ACC112 (cell line): Measurements from ENCODE around the gene UPP1.

Experiments
- H2AFZ ChIP-seq: fragments of 200-600 bp; sonication (generic); one replicate; pipeline ENCODE4 v1.6.0; 2017; ENCODE audit warnings: antibody characterized with exemption, low read length; ENCODE audit not compliant: unreplicated experiment
- H3K27ac ChIP-seq: fragments of 200-600 bp; sonication (generic); 2 replicates; pipeline ENCODE4 v1.5.1; 2014; ENCODE audit warnings: low read depth, mild to moderate bottlenecking, antibody characterized with exemption, low read length, moderate library complexity
- H3K27me3 ChIP-seq: fragments of 200-600 bp; sonication (generic); 2 replicates; pipeline ENCODE4 v1.6.1; 2014; ENCODE audit warnings: mild to moderate bottlenecking, antibody characterized with exemption, low read length, moderate library complexity, mixed read lengths; ENCODE audit not compliant: insufficient read depth
- H3K36me3 ChIP-seq: fragments of 200-600 bp; sonication (generic); 2 replicates; pipeline ENCODE4 v1.6.1; 2016; ENCODE audit warnings: mild to moderate bottlenecking, antibody characterized with exemption, low read length, moderate library complexity, mixed read lengths; ENCODE audit not compliant: insufficient read depth
- H3K4me1 ChIP-seq: fragments of 200-600 bp; sonication (generic); one replicate; pipeline ENCODE4 v1.6.1; 2016; ENCODE audit warnings: low read length, mixed read lengths; ENCODE audit not compliant: insufficient read depth, unreplicated experiment, control insufficient read depth
- H3K4me3 ChIP-seq: fragments of 200-600 bp; sonication (generic); 2 replicates; pipeline ENCODE4 v1.5.1; 2014; ENCODE audit warnings: mild to moderate bottlenecking, low read depth, low read length
- H3K79me2 ChIP-seq: fragments of 200-600 bp; sonication (generic); one replicate; pipeline ENCODE4 v1.6.0; 2016; ENCODE audit warnings: low read length; ENCODE audit not compliant: control insufficient read depth, unreplicated experiment, insufficient read depth

Gene UPP1

DNA sequence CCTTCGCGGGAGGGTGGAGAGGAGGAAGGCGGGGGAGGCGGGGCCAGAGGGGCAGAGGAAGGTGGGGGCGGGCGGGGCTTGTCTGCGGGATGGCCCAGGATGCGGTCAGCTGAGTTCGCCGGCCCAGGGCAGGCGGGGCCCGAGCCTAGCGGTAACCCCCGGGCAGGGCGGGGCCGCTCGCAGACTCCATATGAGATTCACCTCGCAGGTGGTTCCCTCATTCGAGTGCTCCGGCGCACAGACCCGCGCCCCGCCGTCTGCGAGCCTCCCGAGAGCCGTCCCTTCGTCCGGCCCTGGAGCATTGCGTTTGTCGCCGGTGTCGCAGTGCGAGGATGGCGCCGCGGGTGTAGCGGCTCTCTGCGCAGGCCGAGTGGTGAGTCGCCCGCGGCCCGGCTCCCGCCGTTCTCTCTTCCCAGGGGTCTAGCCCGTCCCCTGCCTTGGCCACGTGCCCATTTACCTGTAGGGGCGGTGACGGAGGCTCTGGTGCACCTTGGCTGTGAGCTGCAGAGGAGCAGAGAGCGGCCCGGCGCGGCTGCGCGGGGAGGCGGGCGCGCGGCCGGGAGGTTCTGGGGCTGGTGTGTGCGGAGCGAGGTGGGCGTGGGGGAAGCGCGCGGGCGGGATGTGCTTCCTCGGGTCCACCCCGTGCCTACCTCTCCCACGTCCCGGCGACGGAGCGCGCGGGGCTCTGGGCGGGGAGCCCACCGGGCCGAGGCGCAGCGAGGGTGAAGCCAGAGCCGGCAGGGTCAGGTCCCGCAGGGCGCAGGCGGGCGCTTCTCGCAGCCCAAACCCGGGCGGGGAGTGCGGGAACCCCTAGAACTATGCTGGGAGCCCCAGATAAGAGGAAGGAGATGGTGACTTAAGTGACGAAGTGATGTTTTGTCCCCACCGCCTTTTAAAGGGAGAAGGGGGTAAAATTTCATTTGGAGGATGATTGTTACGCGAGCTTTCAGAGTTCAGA lies at the start of gene UPP1:
Gene UPP1 (plus strand): TSS at position 220 of the 958 bp plus-strand sequence. CDS start 5,519 bp downstream, outside the sequence.
- peaks cover 26% of the 10 kb centered on the region for H3K36me3 ChIP-seq
- no peaks in the 10 kb centered on the region for H3K27me3 ChIP-seq
- H3K4me3 ChIP-seq: peak within 1 kb of the TSS; percentile 90
- peak within 1 kb of the TSS; percentile 98 for H3K27ac ChIP-seq
- H3K79me2 ChIP-seq: peaks cover 21% of the 10 kb centered on the region
- H3K4me1 ChIP-seq: peaks cover 61% of the 10 kb centered on the region
- no peak within 1 kb of the TSS for H2AFZ ChIP-seq

DNA sequence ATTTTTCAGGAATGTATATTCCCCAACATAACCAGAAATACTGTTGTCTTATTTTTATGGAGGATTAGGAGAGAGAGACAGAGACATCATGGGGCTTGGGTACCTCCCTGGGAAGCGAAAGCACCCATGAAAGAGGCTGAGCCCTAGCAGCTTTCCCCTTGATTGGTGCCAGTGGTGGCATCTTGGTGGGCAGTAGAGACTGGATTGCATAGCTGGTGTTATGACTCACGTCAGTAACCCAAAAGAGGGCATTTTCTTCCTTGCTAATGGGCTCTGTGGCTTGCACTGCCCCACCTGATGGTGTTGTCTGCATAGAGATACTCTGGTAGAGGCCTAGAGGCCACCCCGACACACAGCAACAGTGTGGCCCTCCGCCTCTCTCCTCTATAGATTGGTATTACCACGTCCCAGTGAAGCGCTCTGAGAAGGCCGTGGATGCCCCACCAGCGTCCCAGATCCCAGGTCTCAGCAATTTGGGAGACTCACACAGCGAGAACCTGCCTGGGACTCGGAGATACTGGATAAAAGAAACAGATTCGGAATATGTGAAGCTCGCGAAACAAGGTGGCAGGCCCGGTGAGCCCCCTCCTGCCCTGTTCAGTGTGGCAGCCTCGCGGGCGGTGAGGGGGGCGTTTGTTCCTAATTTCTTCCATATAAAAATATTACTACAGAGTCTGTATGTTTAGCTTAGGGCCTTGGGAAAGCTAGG lies 48.0 kb upstream of the UPP1 start:
- peaks cover 24% of the 10 kb centered on the region for H3K4me1 ChIP-seq
- H2AFZ ChIP-seq: no peak overlapping the region
- peak overlapping the region; percentile 87 for H3K27ac ChIP-seq
- no peaks in the 10 kb centered on the region for H3K79me2 ChIP-seq
- H3K4me3 ChIP-seq: no peak overlapping the region
- peaks cover 9% of the 10 kb centered on the region for H3K27me3 ChIP-seq
- no peaks in the 10 kb centered on the region for H3K36me3 ChIP-seq

DNA sequence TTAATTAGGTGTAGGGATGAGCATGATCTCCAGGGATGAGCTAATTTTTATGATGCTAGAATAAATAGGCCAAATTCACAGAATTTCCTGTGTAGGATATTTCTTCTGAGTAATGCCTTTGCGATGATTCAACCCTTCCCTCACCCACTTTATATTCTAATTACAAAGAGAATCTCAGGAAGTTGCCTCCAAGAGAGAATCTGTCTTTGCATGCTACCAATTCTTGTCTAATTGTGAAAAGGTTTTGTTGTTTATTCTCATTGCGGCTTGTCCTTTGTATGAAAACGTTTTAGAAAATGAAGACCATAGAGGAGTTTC lies 47.5 kb upstream of the UPP1 start:
- peaks cover 4% of the 10 kb centered on the region for H3K27me3 ChIP-seq
- H3K79me2 ChIP-seq: no peaks in the 10 kb centered on the region
- peak overlapping the region; percentile 87 for H3K27ac ChIP-seq
- peak overlapping the region; percentile 43; the same call in 1 of the 2 replicates for H3K4me3 ChIP-seq
- no peaks in the 10 kb centered on the region for H3K36me3 ChIP-seq
- H2AFZ ChIP-seq: no peak overlapping the region
- peaks cover 24% of the 10 kb centered on the region for H3K4me1 ChIP-seq

DNA sequence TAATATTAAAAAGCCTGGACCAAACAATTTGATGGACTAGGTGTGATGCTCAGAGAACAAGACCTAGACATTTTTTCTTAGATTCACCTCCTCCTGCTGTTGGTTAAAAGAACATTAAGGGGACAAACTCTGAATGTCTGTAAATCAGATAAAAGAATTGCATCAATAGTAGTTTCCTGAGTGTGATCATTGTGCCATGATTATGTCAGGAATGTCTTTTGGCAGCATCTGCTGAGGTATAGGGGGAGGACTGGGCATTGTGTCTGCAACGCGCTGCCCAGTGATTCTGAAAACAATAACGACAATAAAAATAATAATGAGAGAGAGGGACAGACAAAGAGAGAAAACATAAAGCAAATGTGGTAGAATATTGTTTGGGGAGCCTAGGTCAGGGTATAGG lies 46.8 kb upstream of the UPP1 start:
- no peak overlapping the region for H2AFZ ChIP-seq
- H3K4me3 ChIP-seq: 0 out of 2 replicates have a peak overlapping the region, but pooled peaks have one; percentile 43
- no peaks in the 10 kb centered on the region for H3K36me3 ChIP-seq
- H3K79me2 ChIP-seq: no peaks in the 10 kb centered on the region
- H3K4me1 ChIP-seq: peaks cover 24% of the 10 kb centered on the region
- no peaks in the 10 kb centered on the region for H3K27me3 ChIP-seq
- peak overlapping the region; percentile 87 for H3K27ac ChIP-seq

DNA sequence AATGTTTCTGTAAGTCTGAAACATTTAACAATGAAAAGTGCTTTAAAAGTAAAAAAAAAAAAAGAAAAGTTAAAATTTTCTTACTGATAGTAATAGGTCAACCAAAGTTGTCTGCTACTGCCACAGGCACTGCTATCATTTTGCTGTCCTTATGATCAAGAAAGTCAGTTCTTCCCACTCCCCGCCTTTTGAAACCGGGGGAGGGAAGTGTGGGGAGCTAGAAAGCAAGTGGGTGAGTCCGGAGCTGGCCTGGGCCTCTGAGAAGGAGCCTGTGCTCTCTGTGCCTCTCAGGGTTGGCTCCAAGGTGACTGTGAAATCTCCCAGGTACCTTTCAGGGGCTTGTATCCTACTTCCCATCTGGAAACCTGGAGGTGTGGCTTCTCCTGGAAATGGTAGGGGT lies 46.4 kb upstream of the UPP1 start:
- H3K4me1 ChIP-seq: peaks cover 24% of the 10 kb centered on the region
- H3K27me3 ChIP-seq: no peaks in the 10 kb centered on the region
- H2AFZ ChIP-seq: no peak overlapping the region
- no peaks in the 10 kb centered on the region for H3K36me3 ChIP-seq
- H3K79me2 ChIP-seq: no peaks in the 10 kb centered on the region
- H3K4me3 ChIP-seq: no peak overlapping the region
- peak overlapping the region; percentile 87 for H3K27ac ChIP-seq

DNA sequence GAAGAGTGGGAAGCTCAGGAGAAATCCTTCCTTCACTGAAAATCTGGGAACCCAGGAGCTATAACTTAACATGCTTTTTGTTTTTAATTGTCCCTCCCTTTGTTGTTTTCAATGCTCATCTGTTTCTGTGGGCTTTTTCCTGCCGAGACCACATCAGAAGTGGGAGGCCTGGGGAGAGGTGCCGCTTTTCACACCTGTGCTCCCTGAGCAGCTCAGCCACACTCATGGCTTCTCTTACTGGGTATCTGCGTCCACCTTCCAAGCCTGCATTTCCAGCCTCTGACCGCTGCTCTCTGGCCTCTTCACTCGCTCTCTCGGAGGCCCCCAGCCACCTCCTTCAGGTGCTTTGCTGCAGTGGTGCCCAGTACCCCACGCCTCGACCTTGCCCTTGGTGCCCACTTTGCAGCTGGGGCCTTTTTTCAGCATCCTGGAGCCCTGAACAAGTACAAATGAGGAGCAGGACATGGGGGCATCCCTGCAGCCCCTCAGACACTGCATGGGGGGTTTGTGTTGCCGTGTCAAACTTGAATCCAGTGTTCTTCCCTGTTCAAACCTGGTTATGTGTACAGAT lies 43.8 kb upstream of the UPP1 start:
- H2AFZ ChIP-seq: no peak overlapping the region
- H3K4me3 ChIP-seq: no peak overlapping the region
- H3K4me1 ChIP-seq: peaks cover 24% of the 10 kb centered on the region
- H3K79me2 ChIP-seq: no peaks in the 10 kb centered on the region
- no peaks in the 10 kb centered on the region for H3K36me3 ChIP-seq
- H3K27me3 ChIP-seq: no peaks in the 10 kb centered on the region
- no peak overlapping the region for H3K27ac ChIP-seq

DNA sequence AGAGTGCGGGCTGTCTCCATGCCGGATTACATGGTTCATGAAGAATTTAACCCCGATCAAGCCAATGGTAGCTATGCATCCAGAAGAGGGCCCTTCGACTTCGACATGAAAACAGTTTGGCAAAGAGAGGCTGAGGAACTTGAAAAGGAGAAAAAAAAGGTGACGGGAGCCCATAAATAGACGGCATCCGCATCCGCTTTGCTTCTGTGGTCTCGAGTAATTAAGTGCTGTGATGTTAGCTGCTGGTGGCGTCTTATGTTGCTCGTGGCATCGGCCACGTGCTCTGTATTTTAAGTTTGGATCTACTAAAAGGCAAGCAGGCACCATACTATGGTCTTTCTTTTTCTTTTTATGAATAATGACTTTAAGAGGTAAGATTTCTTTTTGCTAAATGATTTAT lies 42.6 kb upstream of the UPP1 start:
- H2AFZ ChIP-seq: no peak overlapping the region

DNA sequence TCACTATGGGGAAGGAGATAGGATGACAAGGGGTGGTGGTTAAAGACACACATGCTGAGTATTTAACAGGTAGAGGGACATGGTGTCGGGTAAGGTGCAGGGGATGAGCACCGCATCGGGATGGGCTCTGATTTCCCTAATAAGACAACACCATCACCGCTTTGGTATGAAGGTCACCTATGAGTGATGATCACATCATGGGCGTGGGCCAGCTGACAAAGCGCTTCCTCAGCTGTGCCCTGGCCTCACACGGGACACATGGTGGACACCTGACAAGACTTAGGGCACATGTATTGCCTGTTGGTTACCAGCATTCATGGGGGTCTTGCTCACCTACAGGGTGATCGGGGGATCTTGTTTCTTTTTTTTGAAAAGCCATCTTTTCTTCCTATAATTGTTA lies 41.0 kb upstream of the UPP1 start:
- Histone ChIP-seq H3K36me3 (no peaks in the 10 kb centered on the region), H3K4me1 (peaks cover 7% of the 10 kb centered on the region), H3K27me3 (no peaks in the 10 kb centered on the region), H3K4me3 (no peak overlapping the region), H3K27ac (no peak overlapping the region), H2AFZ (no peak overlapping the region), H3K79me2 (no peaks in the 10 kb centered on the region)

More for the DNA sequence above, 42.6 kb upstream of the UPP1 start:
- Histone ChIP-seq H3K36me3 (no peaks in the 10 kb centered on the region), H3K4me1 (peaks cover 14% of the 10 kb centered on the region), H3K27me3 (no peaks in the 10 kb centered on the region), H3K4me3 (no peak overlapping the region), H3K79me2 (no peaks in the 10 kb centered on the region), H3K27ac (no peak overlapping the region)

DNA sequence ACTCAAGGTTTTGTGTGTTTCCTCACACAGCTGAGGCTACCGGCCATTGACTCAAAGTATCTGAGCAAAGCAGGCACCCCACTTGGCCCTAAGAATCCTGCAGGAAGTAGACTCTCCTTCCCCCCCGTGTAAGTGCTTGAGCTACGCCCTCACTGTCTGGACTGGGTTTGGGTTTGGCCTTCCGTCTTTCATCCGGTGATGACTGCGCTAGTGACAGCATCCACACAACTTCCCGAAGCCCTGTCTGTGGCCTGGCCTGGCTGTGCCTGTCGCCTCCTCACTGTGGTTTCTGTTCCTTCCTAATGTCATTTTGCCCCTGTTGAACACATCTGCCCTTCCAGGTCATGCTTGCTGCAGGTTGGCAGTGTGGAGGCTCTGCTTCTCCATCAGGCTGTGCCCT lies 39.2 kb upstream of the UPP1 start:
- no peaks in the 10 kb centered on the region for H3K27me3 ChIP-seq
- H2AFZ ChIP-seq: no peak overlapping the region
- H3K36me3 ChIP-seq: no peaks in the 10 kb centered on the region
- H3K79me2 ChIP-seq: no peaks in the 10 kb centered on the region
- H3K4me3 ChIP-seq: no peak overlapping the region
- H3K27ac ChIP-seq: no peak overlapping the region
- H3K4me1 ChIP-seq: peaks cover 7% of the 10 kb centered on the region

DNA sequence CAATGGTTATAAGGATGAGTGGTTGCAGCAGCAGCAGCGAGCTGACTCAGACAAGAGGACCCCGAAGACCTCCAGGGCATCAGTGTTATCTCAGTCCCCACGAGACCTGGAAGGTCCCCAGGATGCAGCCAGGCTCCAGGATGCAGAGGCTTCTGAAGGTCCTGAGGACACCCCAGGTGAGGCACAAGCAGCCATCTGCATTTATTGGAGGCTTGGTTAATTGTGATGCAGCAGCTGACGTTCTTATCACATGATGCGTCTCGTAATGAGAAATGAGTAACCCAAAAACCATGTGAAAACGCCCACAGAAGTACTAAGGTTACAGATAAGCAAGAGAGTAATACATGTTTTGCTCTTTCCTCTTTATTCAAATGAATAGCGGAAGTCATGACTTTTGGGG lies 36.3 kb upstream of the UPP1 start:
- Histone ChIP-seq H3K27ac (no peak overlapping the region), H3K4me3 (no peak overlapping the region), H2AFZ (no peak overlapping the region)

More for the DNA sequence above, 36.3 kb upstream of the UPP1 start:
- Histone ChIP-seq H3K4me1 (peaks cover 7% of the 10 kb centered on the region), H3K27me3 (no peaks in the 10 kb centered on the region), H3K79me2 (no peaks in the 10 kb centered on the region), H3K36me3 (no peaks in the 10 kb centered on the region)
